RWPE1 (cell line): ENCODE measurements around the gene MCF2L.
"Not testable (repeated sequence)": the region's sequence is repeated elsewhere in the genome, so short reads cannot be mapped to it uniquely, and the experiment has no call there.

Source experiments
- CTCF ChIA-PET: fragments of 350-600 bp; sonication (Branson Sonifier 250); formaldehyde crosslinking; extraction: SDS; loops from one replicate; lab custom pipeline; 2021; lab: Yijun Ruan, JAX
- POLR2A ChIA-PET: fragments of 400-600 bp; formaldehyde crosslinking; extraction: SDS; loops from one replicate; lab custom pipeline; 2020; ENCODE audit warnings: antibody characterized with exemption; ENCODE audit not compliant: low non-redundant PET; lab: Yijun Ruan, JAX
- DNase-seq: peaks from one replicate; pipeline ENCODE4 v3.0.0; 2012; ENCODE audit warnings: low spot score
- H3K27ac ChIP-seq: fragments of 450-650 bp; 2 replicates; pipeline ENCODE4 v1.5.1; 2017
- CTCF ChIP-seq: fragments of 450-650 bp; conservative IDR thresholded peaks from 2 replicates; pipeline ENCODE4 v1.5.1; 2017; ENCODE audit warnings: low read depth, mild to moderate bottlenecking

The MCF2L gene

GRCh38 chr13:113105032-113105920 is 136.3 kb downstream of the MCF2L start, which contains the start of gene F7:
TSS of gene F7 (plus strand) at chr13:113105791. CDS start at chr13:113105842, 51 bp downstream.
- ChIA-PET CTCF (no interaction called here), POLR2A (no interaction called here)
- no peak for TF ChIP-seq CTCF
- H3K27ac ChIP-seq, result no peak within 1 kb of the TSS
- no peak for DNase-seq

- DNase-seq, result no peak
- CTCF ChIA-PET, result no interaction called here
- no peak for TF ChIP-seq CTCF
- POLR2A ChIA-PET, result no interaction called here
- no peak overlapping the region for H3K27ac ChIP-seq
These were observed 137.0 kb downstream of the MCF2L start for GRCh38 chr13:113105921-113106452.

GRCh38 chr13:113106711-113107351 is 137.8 kb downstream of the MCF2L start:
- POLR2A ChIA-PET, result no interaction called here
- no peak for TF ChIP-seq CTCF
- H3K27ac ChIP-seq, result no peak overlapping the region
- CTCF ChIA-PET, result no interaction called here
- DNase-seq, result no peak

GRCh38 chr13:113108521-113108920 is 139.5 kb downstream of the MCF2L start:
- DNase-seq, POLR2A ChIA-PET, CTCF ChIA-PET, H3K27ac ChIP-seq: not testable (repeated sequence)

GRCh38 chr13:113109151-113110047 is 140.4 kb downstream of the MCF2L start:
- no peak for DNase-seq
- no peak overlapping the region for H3K27ac ChIP-seq
- POLR2A ChIA-PET, result no interaction called here
- CTCF ChIA-PET, result no interaction called here
- TF ChIP-seq CTCF, result no peak

GRCh38 chr13:113110048-113110851 is 141.2 kb downstream of the MCF2L start:
- ChIA-PET CTCF (no interaction called here), POLR2A (no interaction called here)
- no peak for TF ChIP-seq CTCF
- H3K27ac ChIP-seq, result no peak overlapping the region
- no peak for DNase-seq
